Skeletal muscle satellite cell (primary cell): Measurements from ENCODE around the gene IKBKE.
"Not testable (repeated sequence)": the region's sequence is repeated elsewhere in the genome, so short reads cannot be mapped to it uniquely, and the experiment has no call there.

ENCODE experiments used
- H3K27me3 ChIP-seq: 2 replicates; pipeline ENCODE4 v1.7.0; 2013; ENCODE audit warnings: low read length; ENCODE audit not compliant: control insufficient read depth, insufficient read depth
- H3K36me3 ChIP-seq: 2 replicates; pipeline ENCODE4 v1.7.0; 2013; ENCODE audit warnings: mild to moderate bottlenecking, control low read depth, low read length; ENCODE audit not compliant: insufficient read depth
- H3K4me1 ChIP-seq: 2 replicates; pipeline ENCODE4 v1.7.0; 2013; ENCODE audit warnings: low read length; ENCODE audit not compliant: control insufficient read depth, insufficient read depth
- H3K4me2 ChIP-seq: 2 replicates; pipeline ENCODE4 v1.7.0; 2013; ENCODE audit warnings: mild to moderate bottlenecking, low read length
- H3K4me3 ChIP-seq: 2 replicates; pipeline ENCODE4 v1.7.0; 2013; ENCODE audit warnings: low read length
- H3K9ac ChIP-seq: 2 replicates; pipeline ENCODE4 v1.7.0; 2013; ENCODE audit warnings: mild to moderate bottlenecking, low read depth, low read length, moderate library complexity
- H3K9me3 ChIP-seq: replicated peaks from 2 replicates; pipeline ENCODE4 v1.7.0; 2013; ENCODE audit warnings: mild to moderate bottlenecking, control low read depth, low read length

IKBKE gene

DNA sequence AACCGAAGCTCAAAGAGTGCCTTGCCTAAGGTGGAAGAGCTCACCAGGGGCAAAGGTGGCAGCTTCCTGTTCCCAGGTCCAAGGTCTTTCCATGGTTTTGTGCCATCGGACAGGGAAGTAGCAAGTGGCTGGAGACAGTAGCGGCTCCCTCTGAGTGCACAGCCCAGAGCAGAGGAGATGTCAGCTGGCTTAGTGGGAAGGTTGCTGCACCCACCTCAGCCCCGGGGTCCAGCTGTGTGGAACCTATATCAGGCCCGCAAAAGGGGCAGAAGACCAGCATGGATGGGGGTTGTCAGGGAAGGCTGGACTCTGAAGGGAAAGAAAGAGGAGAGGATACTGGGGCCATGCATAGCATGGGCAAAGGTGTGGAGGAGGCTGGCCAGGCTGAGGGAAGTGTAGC lies 6.8 kb downstream of the IKBKE start:
- no peak overlapping the region for H3K4me3 ChIP-seq
- H3K4me2 ChIP-seq: no peak overlapping the region
- H3K9me3 ChIP-seq: no peaks in the 10 kb centered on the region
- H3K9ac ChIP-seq: no peak overlapping the region
- peaks cover 21% of the 10 kb centered on the region for H3K4me1 ChIP-seq
- H3K27me3 ChIP-seq: no peaks in the 10 kb centered on the region
- H3K36me3 ChIP-seq: peaks cover 46% of the 10 kb centered on the region

- Histone ChIP-seq H3K4me2 (no peak overlapping the region), H3K36me3 (peaks cover 53% of the 10 kb centered on the region), H3K9ac (no peak overlapping the region), H3K4me1 (peaks cover 14% of the 10 kb centered on the region), H3K27me3 (no peaks in the 10 kb centered on the region), H3K4me3 (no peak overlapping the region), H3K9me3 (no peaks in the 10 kb centered on the region)
Observed at GRCh38 chr1:206477581-206478380, 7.5 kb downstream of the IKBKE start.

- H3K36me3 ChIP-seq: peaks cover 62% of the 10 kb centered on the region
Observed at GRCh38 chr1:206478746-206479145, 8.5 kb downstream of the IKBKE start.

DNA sequence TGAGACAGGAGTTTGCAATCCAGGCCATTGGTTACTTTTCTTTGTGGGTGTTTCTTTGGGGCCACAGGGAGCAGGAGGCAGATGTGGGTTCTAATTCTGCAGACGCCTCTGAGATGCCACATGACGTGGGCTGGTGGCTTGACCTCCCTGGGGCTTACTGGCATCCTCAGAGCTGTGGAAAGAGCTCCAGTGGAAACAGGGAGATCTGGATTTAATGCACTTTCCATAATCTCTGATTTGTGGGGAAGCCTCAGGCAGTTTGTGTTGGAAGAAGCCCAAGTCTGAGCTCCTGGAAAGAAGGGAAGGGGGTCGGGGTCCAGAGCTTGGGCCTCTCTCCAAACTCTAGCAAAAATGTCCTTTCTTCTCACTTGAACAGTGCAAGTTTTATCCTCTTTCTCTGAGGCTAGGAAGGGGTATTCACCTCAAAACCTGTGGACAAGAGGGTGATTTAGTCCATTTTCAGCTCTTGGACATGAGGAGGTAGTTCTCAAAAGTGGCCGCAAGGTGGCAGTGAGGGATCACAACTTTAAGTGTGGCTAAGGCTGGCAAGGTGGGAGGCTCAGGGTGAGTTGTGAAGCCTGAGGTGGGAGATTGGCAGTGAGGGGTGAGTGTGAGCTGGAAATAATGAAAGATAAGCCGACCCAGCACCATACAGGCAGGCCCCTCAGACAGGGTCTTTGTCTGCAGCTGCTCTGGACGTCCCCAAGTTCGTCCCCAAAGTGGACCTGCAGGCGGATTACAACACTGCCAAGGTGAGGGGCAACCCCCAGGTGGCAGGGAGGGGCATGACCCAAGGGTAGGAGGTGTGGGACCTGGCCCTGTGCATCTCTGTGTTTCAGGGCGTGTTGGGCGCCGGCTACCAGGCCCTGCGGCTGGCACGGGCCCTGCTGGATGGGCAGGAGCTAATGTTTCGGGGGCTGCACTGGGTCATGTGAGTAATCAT lies 9.2 kb downstream of the IKBKE start:
- Histone ChIP-seq H3K9ac (no peak overlapping the region), H3K36me3 (peaks cover 66% of the 10 kb centered on the region), H3K4me1 (peaks cover 10% of the 10 kb centered on the region), H3K9me3 (no peaks in the 10 kb centered on the region), H3K27me3 (no peaks in the 10 kb centered on the region), H3K4me2 (no peak overlapping the region), H3K4me3 (no peak overlapping the region)

More at GRCh38 chr1:206478746-206479145, 8.5 kb downstream of the IKBKE start:
- no peaks in the 10 kb centered on the region for H3K9me3 ChIP-seq
- H3K4me1 ChIP-seq: peaks cover 10% of the 10 kb centered on the region
- H3K4me2 ChIP-seq: no peak overlapping the region
- no peak overlapping the region for H3K9ac ChIP-seq
- no peaks in the 10 kb centered on the region for H3K27me3 ChIP-seq
- no peak overlapping the region for H3K4me3 ChIP-seq

- H3K36me3 ChIP-seq: peaks cover 70% of the 10 kb centered on the region
Observed at GRCh38 chr1:206480211-206480610, 9.9 kb downstream of the IKBKE start.

DNA sequence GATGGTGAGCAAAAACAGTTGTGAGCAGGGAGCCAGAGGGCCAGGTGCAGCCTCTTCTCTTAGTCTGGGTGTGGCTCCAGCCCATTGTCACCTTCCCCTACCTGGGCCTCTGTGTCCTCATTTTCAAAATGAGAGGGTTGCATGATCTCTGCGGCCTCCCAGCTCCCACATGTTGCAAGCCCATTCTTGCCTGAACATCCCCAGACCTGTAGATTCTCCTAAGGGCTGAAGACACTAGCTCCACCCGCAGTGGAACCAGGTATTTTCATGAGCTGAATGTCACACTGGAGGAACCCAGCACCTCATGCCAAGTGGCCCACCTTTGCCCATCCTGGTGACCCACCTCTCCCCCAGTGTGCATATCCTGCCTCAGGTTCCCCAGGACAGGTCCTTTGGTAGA lies 12.3 kb downstream of the IKBKE start:
- H3K9me3 ChIP-seq: no peaks in the 10 kb centered on the region
- H3K9ac ChIP-seq: no peak overlapping the region
- no peaks in the 10 kb centered on the region for H3K27me3 ChIP-seq
- peaks cover 10% of the 10 kb centered on the region for H3K4me1 ChIP-seq
- no peak overlapping the region for H3K4me3 ChIP-seq
- peaks cover 53% of the 10 kb centered on the region for H3K36me3 ChIP-seq
- no peak overlapping the region for H3K4me2 ChIP-seq

More at GRCh38 chr1:206480211-206480610, 9.9 kb downstream of the IKBKE start:
- Histone ChIP-seq H3K4me1 (peaks cover 10% of the 10 kb centered on the region), H3K4me3 (no peak overlapping the region), H3K4me2 (no peak overlapping the region), H3K27me3 (no peaks in the 10 kb centered on the region), H3K9me3 (no peaks in the 10 kb centered on the region), H3K9ac (no peak overlapping the region)

DNA sequence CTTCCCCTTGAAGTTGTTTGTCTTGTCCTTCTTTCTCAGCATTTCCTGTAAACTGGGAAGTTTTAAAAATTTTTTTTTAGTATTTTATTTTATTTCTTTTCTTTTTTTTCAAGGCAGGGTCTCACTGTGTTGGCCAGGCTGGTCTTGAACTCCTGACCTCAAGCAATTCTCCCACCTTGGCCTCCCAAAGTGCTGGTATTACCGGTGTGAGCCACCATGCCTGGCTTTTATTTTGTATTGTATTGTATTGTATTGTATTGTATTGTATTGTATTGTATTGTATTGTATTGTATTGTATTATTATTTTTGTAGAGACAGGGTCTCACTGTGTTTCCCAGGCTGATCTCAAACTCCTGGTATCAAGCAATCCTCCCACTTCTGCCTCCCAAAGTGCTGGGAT lies 13.6 kb downstream of the IKBKE start:
- H3K36me3 ChIP-seq: peaks cover 55% of the 10 kb centered on the region
- H3K4me3 ChIP-seq, H3K9ac ChIP-seq, H3K27me3 ChIP-seq, H3K4me2 ChIP-seq, H3K9me3 ChIP-seq: not testable (repeated sequence)
- peaks cover 10% of the 10 kb centered on the region for H3K4me1 ChIP-seq

GRCh38 chr1:206484901-206485300 lies 14.6 kb downstream of the IKBKE start:
- H3K4me2 ChIP-seq: no peak overlapping the region
- peaks cover 10% of the 10 kb centered on the region for H3K4me1 ChIP-seq
- no peak overlapping the region for H3K9ac ChIP-seq
- H3K27me3 ChIP-seq: no peaks in the 10 kb centered on the region
- H3K9me3 ChIP-seq: no peaks in the 10 kb centered on the region
- H3K36me3 ChIP-seq: peaks cover 50% of the 10 kb centered on the region
- no peak overlapping the region for H3K4me3 ChIP-seq

DNA sequence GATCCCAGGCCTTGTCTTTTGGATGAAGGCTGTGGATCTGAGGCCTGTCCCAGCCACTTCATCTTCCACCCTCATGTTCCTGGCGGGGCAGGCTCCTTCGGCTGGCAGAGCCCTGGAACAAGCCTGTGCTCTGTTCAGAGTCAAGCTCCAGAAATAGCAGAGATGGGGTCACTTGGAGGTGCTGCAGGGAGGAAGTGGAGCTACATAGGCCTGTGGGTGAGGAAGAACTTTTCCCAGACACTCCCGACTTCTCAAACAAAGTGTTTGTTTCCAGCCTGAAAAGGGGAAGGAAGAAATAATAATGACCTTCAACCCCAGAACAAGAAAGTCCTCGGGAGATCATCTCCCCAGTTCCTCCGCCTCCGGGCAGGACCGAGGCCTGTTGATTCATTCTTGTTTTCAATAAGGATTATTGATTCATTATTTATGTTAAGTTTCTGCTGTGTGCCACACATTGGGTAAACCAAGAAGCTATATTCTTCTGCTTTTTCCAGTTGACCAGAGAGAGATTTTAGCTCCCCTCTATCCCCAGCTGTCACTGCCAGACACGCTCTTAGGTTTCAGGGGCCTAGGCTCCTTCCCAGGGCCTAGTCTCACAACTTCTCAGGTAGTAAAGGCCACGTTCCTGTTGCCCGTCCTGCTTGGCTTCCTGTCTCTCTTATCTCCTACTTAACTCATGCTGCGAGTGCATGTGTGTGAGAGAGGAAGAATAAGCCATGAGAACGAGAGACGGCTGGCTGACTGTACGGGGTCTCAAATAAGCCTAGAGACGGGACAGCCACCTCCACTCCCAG lies 16.9 kb downstream of the IKBKE start:
- Histone ChIP-seq H3K4me2 (no peak overlapping the region), H3K9me3 (no peaks in the 10 kb centered on the region), H3K36me3 (peaks cover 53% of the 10 kb centered on the region), H3K27me3 (no peaks in the 10 kb centered on the region), H3K9ac (no peak overlapping the region), H3K4me1 (no peaks in the 10 kb centered on the region), H3K4me3 (no peak overlapping the region)

DNA sequence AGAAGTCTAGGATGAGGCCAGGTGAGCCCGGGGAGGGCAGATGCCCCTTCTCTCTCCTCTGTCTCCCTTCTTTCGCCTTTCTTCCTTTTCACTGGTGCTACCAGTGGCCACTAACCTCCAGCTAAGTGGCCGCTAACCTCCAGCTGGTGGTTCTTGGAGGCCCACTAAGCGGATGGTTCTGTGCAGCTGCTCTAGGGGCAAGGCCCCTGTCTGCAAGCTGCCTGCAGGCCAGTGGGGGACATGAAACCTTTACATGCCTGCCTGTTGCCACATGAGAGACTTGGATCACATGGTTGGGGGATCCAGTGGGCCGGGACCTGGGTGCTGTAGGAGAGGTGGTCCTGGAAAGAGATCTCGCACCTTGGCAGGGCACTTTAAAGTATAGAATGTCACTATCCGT lies 17.7 kb downstream of the IKBKE start:
- Histone ChIP-seq H3K9me3 (no peaks in the 10 kb centered on the region), H3K4me1 (no peaks in the 10 kb centered on the region), H3K4me3 (no peak overlapping the region), H3K4me2 (no peak overlapping the region), H3K27me3 (no peaks in the 10 kb centered on the region), H3K9ac (no peak overlapping the region), H3K36me3 (peaks cover 52% of the 10 kb centered on the region)

GRCh38 chr1:206488466-206488865 lies 18.2 kb downstream of the IKBKE start:
- no peaks in the 10 kb centered on the region for H3K9me3 ChIP-seq
- no peak overlapping the region for H3K4me3 ChIP-seq
- H3K4me2 ChIP-seq: no peak overlapping the region
- H3K27me3 ChIP-seq: no peaks in the 10 kb centered on the region
- no peaks in the 10 kb centered on the region for H3K4me1 ChIP-seq
- H3K36me3 ChIP-seq: peaks cover 51% of the 10 kb centered on the region
- H3K9ac ChIP-seq: no peak overlapping the region
